BE2C (cell line): ENCODE data around the gene HOXA13.

ENCODE experiments used
- DNase-seq: peaks from one replicate; pipeline ENCODE4 v3.0.0-alpha.2; 2020
- H3K27me3 ChIP-seq: fragments of 250-450 bp; sonication (Bioruptor Pico); 2 replicates; pipeline ENCODE4 v1.5.1; 2020; ENCODE audit warnings: mild to moderate bottlenecking
- H3K36me3 ChIP-seq: fragments of 250-450 bp; sonication (Bioruptor Pico); 2 replicates; pipeline ENCODE4 v1.5.1; 2020; ENCODE audit warnings: mild to moderate bottlenecking
- H3K4me1 ChIP-seq: fragments of 250-450 bp; sonication (Bioruptor Pico); 2 replicates; pipeline ENCODE4 v1.5.1; 2020
- H3K4me3 ChIP-seq: 2 replicates; pipeline ENCODE4 v1.5.1; 2011; ENCODE audit warnings: low read depth, low read length
- H3K9me3 ChIP-seq: fragments of 250-450 bp; sonication (Bioruptor Pico); 2 replicates; pipeline ENCODE4 v1.5.1; 2020
- CTCF ChIP-seq: IDR thresholded peaks from 2 replicates; pipeline ENCODE4 v1.5.1; 2012; ENCODE audit warnings: mild to moderate bottlenecking, low read depth, low read length

HOXA13 gene

GRCh38 chr7:27157702-27158431 is 42.0 kb downstream of the HOXA13 start:
- peaks cover 97% of the 10 kb centered on the region for H3K27me3 ChIP-seq
- no peaks in the 10 kb centered on the region for H3K9me3 ChIP-seq
- H3K4me3 ChIP-seq = no peak overlapping the region
- H3K36me3 ChIP-seq = no peaks in the 10 kb centered on the region
- no peaks in the 10 kb centered on the region for H3K4me1 ChIP-seq
- DNase-seq = peak; percentile 2
- TF ChIP-seq CTCF = no peak

GRCh38 chr7:27156916-27157701 is 42.8 kb downstream of the HOXA13 start:
- H3K9me3 ChIP-seq = no peaks in the 10 kb centered on the region
- H3K36me3 ChIP-seq = no peaks in the 10 kb centered on the region
- TF ChIP-seq CTCF = no peak
- peak; percentile 2 for DNase-seq
- peaks cover 97% of the 10 kb centered on the region for H3K27me3 ChIP-seq
- no peak overlapping the region for H3K4me3 ChIP-seq
- H3K4me1 ChIP-seq = no peaks in the 10 kb centered on the region

- no peaks in the 10 kb centered on the region for H3K4me1 ChIP-seq
- peak within 1 kb of the TSS; percentile 20; the same call in 1 of the 2 replicates for H3K4me3 ChIP-seq
- H3K27me3 ChIP-seq = peaks cover 98% of the 10 kb centered on the region
- H3K36me3 ChIP-seq = no peaks in the 10 kb centered on the region
- no peaks in the 10 kb centered on the region for H3K9me3 ChIP-seq
- no peak for TF ChIP-seq CTCF
- peak; percentile 11 for DNase-seq
Observed at GRCh38 chr7:27156508-27156898, 43.4 kb downstream of the HOXA13 start, which contains the start of gene HOXA7. Gene HOXA7, minus strand, starts transcription at chr7:27156675. Its CDS starts 130 bp downstream, at chr7:27156545.

GRCh38 chr7:27155816-27156507 is 43.9 kb downstream of the HOXA13 start:
- Histone ChIP-seq H3K4me3 (peak overlapping the region; percentile 20; the same call in 1 of the 2 replicates), H3K27me3 (peaks cover 100% of the 10 kb centered on the region), H3K4me1 (no peaks in the 10 kb centered on the region), H3K9me3 (no peaks in the 10 kb centered on the region), H3K36me3 (no peaks in the 10 kb centered on the region)
- no peak for TF ChIP-seq CTCF
- peak; percentile 6 for DNase-seq

GRCh38 chr7:27154901-27155815 is 44.7 kb downstream of the HOXA13 start:
- TF ChIP-seq CTCF = no peak
- DNase-seq = peak; percentile 17
- no peaks in the 10 kb centered on the region for H3K4me1 ChIP-seq
- H3K4me3 ChIP-seq = no peak overlapping the region
- no peaks in the 10 kb centered on the region for H3K9me3 ChIP-seq
- no peaks in the 10 kb centered on the region for H3K36me3 ChIP-seq
- peaks cover 100% of the 10 kb centered on the region for H3K27me3 ChIP-seq
